Esophagus mucosa (tissue), 1 donor: ENCODE results near the gene CDH4. TPM values are rescaled to one million over a fixed set of nuclear protein-coding genes. Genes with fewer than 3 reads are reported as not detected.
A peak's percentile ranks its signal among the peaks of the same experiment; 100 is the strongest.

Experiments
- ATAC-seq: fragments of 200-7000 bp; cut with Tn5 transposase; one replicate; pipeline ENCODE4 v1.9.1; 2020
- total RNA-seq: library from RNA; stranded (reverse); gene quantifications from one replicate; pipeline ENCODE4 v1.2.4, GENCODE V29; 2023
- donor health status: DM: yes; HTN: yes; CAD: no.

Gene CDH4
- total RNA-seq, 1 donor from 2014 or later, result not detected

GRCh38 chr20:61357119-61357518 lies 105.1 kb downstream of the CDH4 start:
- peak; percentile 62 for ATAC-seq

- ATAC-seq, result no peak
Measured at GRCh38 chr20:61359254-61359653, 107.2 kb downstream of the CDH4 start.

GRCh38 chr20:61360296-61360695 lies 108.2 kb downstream of the CDH4 start:
- ATAC-seq, result no peak

GRCh38 chr20:61360940-61361339 lies 108.9 kb downstream of the CDH4 start:
- ATAC-seq, result no peak

GRCh38 chr20:61361501-61361900 lies 109.4 kb downstream of the CDH4 start:
- no peak for ATAC-seq

- no peak for ATAC-seq
Measured at GRCh38 chr20:61364147-61364546, 112.1 kb downstream of the CDH4 start.

- no peak for ATAC-seq
Measured at GRCh38 chr20:61366914-61367313, 114.9 kb downstream of the CDH4 start.

GRCh38 chr20:61369731-61370520 lies 117.9 kb downstream of the CDH4 start:
- ATAC-seq, result no peak

- ATAC-seq, result no peak
Measured at GRCh38 chr20:61370841-61371303, 118.8 kb downstream of the CDH4 start.

- ATAC-seq, result no peak
Measured at GRCh38 chr20:61371501-61372136, 119.6 kb downstream of the CDH4 start.

- ATAC-seq, result no peak
Measured at GRCh38 chr20:61372137-61373054, 120.3 kb downstream of the CDH4 start.

GRCh38 chr20:61373055-61373399 lies 121.0 kb downstream of the CDH4 start:
- ATAC-seq, result no peak

- ATAC-seq, result no peak
Measured at GRCh38 chr20:61373956-61374545, 122.0 kb downstream of the CDH4 start.

GRCh38 chr20:61376541-61377240 lies 124.6 kb downstream of the CDH4 start:
- no peak for ATAC-seq

GRCh38 chr20:61378694-61379355 lies 126.8 kb downstream of the CDH4 start:
- no peak for ATAC-seq

- no peak for ATAC-seq
Measured at GRCh38 chr20:61379898-61380544, 128.0 kb downstream of the CDH4 start.

- ATAC-seq, result no peak
Measured at GRCh38 chr20:61380545-61380915, 128.5 kb downstream of the CDH4 start.

- ATAC-seq, result no peak
Measured at GRCh38 chr20:61382194-61382593, 130.1 kb downstream of the CDH4 start.

- ATAC-seq, result no peak
Measured at GRCh38 chr20:61385296-61385695, 133.2 kb downstream of the CDH4 start.

GRCh38 chr20:61385731-61386130 lies 133.7 kb downstream of the CDH4 start:
- no peak for ATAC-seq
